ENCODE data around the gene PODXL2. TPM values are rescaled to one million over a fixed set of nuclear protein-coding genes. Genes with fewer than 3 reads are reported as not detected.
A peak's percentile ranks its signal among the peaks of the same experiment; 100 is the strongest.

The PODXL2 gene
- total RNA-seq, 1 donor from 2014 or later: 160 TPM

DNA sequence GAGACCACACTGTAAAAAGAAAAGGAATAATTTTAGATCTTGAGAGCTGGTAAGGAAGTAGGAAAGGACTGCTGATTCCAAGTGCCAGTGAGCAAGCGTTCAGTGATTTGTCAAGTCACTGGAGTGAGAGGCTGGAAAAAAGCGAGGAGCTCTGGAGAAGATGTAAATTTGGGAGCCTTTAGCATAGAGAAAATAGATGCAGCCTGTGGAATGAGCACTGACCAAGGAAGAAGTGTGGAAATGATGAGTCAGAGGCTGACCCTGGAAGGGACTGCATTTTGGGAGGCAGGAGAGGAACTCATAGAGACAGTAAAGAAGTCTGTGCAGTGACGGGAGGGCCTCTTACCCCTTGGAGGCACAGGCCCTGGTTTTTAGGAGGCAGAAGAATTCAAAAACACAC lies 26.7 kb downstream of the PODXL2 start:
- DNase-seq: no peak

DNA sequence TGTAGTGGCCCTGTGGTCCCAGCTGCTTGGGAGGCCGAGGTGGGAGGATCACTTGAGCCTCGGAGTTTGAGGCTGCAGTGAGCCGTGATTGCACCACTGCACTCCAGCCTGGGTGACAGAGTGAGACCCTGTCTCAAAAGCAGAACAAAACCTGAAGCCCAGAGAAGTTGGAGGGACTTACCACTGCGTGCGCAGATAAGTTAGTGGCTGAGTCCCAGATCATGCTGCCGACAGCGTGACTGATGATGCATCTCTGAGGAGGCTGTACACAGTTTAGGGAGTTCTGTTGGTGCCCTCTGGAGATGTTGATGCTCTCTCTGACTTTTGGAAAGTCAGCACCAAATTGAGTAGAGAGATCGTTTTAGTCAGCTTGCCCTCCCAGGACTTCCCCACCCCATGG lies 27.9 kb downstream of the PODXL2 start:
- DNase-seq: no peak

DNA sequence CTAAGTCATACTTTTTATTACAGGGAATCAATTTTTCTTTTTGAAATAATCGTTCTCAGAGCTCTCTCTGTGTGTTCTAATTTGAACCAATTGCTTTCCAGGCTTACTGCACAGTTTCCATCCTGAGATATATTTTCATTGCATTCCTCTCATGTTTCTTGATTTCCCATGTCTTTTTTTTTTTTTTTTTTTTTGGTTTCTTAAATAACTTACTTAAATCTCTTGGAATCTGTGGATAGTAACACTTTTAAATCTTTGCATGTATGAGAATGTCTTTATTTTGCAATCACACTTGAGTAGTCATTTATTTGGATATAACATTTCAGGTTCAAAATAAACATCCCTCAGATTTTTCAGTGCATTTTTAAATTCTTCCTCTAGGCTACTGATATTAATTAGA lies 29.2 kb downstream of the PODXL2 start:
- DNase-seq: no peak

DNA sequence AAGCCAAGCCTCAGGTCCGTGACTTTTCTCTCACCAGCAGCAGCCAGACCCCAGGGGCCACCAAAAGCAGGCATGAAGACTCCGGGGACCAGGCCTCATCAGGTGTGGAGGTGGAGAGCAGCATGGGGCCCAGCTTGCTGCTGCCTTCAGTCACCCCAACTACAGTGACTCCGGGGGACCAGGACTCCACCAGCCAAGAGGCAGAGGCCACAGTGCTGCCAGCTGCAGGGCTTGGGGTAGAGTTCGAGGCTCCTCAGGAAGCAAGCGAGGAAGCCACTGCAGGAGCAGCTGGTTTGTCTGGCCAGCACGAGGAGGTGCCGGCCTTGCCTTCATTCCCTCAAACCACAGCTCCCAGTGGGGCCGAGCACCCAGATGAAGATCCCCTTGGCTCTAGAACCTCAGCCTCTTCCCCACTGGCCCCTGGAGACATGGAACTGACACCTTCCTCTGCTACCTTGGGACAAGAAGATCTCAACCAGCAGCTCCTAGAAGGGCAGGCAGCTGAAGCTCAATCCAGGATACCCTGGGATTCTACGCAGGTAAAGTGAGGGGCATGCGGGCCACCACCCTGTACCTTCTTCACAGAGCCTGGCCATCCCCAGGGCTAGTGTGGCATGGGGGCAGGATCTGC lies 31.8 kb downstream of the PODXL2 start:
- DNase-seq: no peak

DNA sequence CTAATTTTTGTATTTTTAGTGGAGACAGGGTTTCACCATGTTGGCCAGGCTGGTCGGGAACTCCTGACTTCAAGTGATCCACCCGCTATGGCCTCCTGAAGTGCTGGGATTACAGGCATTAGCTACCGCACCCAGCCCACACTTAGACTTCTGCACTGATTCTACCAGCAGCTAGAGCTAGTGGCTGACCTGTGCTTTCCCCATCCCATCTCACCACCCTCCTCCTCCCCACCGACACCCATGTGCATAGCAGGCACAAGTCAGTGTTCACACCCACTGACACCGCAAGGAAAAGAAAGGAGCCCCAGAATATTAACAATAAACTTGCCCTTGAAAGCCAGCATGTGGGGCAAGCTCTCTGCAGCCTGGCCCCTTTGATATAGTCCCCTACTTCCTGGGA lies 32.6 kb downstream of the PODXL2 start:
- DNase-seq: no peak

DNA sequence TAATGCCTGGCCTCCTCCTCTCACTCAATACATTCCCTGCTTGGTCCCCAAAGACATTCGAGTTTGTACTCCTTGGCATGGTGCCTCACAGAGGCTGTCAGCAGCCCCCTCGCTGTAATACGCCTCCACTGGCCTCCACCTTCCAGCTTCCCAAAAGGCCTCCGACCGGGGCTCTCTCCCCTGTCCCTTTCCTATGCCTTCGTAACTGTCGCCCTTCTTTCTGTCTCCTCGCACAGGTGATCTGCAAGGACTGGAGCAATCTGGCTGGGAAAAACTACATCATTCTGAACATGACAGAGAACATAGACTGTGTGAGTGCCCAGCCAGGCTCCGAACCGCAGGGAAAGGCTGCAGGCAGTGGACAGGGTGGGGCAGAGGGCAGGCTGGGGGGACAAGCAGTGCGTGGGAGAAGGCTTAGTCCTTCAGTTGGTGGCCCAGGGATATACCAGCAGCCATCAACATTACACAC lies 33.0 kb downstream of the PODXL2 start:
- no peak for DNase-seq

DNA sequence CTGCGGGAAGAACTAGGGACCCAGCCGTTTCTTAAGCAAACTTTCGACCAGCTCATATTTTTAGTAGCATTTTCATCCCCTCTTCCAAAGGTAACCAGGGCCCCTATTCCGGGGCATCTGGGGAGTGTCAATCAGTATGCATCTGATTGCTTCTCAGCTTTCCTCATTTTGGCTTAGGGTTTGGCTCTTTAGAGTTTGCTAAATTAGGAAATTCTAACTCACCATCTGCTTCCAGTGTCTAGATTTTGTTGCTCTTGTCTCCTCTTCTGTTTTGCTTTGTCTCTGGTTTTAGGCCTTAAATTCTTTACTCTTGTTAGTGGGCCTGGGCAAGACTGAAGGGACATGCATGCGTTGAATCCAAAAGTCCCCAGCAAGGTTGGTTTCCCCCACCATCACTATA lies 34.2 kb downstream of the PODXL2 start:
- DNase-seq: no peak

DNA sequence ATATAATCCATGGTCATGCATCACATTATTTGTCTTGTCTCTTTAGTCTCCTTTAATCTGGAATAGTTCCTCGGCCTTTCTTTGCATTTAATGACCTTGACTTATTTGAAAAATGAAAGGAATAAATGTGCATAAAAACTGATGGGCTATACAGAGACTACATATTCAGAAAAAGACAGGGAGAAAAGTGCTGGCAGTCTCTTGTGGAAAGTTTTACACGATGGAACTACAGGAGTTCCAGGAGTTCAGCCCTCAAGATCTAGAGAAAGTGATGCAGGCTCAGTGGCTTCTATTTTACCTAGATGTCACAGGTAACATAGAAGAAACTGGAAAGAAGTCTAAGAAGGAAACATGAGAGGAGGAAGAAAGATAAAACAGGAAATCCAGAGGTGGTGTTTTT lies 36.2 kb downstream of the PODXL2 start:
- DNase-seq: no peak

DNA sequence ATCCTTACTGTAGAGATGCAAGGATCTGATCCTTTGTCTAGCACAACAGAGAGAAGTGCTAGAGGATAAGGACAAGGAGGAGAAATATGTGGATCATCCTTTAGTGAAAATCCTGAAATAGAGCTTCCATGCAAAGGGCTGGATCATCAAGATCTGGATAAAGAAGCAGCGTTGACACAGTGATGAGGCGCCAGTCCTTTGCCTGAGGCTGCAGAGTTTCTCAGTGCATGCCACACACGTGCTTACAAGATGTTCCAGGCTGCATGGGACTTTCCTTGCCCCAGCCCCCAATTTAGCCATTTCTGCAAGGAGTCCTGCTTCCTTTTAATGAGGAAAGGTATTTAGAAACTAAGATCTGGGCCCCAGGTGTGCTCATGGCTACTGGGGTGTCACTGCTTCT lies 36.6 kb downstream of the PODXL2 start:
- DNase-seq: no peak

DNA sequence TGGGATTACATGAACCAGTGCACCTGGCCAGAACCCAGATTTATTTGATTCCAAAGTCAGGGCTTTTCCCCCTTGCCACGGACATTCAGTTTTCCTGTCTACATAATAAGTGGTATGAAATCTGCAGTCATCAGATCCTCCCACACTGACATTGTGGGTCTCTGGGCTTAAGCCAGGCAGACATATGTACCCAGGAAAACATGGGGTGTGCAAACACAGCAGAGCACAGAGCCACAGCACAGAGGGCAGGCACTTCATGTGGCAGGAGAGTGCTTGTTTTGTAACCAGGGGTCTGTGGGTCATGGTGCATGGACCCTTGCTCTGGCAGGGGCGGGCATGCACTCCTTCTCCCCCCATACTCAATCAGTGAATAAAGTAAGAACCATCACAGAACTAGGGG lies 37.7 kb downstream of the PODXL2 start:
- DNase-seq: no peak

DNA sequence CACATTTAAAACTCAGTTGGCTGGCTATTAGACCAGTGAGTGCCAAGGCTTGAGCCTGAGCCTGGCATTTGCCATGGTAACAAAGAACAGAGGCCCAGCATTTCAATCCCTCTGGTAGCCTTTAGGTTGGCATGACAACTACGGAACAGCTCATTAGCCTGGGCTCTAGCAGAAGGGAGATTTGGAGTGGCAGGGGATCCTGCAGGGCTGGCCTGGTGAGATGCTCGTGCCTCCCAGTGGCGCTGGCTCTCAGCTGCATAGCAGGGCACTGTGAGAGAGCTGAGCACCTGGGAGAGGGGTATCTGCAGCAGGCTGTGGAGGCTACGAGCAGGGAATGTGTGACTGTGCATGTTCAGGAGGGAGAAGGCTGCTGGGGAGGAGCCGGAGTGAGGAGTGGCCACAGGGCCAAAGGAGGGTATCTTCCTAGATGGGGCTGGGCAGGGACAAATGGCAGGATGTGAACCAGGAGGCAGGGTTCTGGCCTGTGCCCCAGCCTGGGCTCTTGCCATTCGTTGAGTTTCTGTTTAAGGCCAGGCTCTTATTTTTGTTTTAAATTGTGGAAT lies 38.2 kb downstream of the PODXL2 start:
- no peak for DNase-seq

DNA sequence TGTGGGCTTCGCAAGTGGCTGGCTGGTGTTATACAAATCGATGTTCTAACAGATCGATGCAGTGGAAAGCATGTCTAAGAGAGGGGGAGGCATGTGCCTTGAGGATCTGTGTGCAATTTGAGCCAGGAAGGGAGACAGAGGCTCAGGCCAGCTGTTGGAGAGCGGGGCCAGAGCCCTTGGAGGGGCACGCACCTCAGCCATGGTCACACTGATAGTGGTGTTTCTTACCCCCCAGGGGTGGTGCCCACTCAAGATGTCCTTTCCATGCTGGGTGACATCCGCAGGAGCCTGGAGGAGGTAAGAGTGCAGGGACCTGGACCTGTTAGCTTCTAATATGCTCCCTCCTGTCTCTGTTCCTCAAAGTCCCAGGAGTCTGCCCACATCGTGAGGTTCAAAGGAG lies 39.9 kb downstream of the PODXL2 start:
- DNase-seq: no peak

DNA sequence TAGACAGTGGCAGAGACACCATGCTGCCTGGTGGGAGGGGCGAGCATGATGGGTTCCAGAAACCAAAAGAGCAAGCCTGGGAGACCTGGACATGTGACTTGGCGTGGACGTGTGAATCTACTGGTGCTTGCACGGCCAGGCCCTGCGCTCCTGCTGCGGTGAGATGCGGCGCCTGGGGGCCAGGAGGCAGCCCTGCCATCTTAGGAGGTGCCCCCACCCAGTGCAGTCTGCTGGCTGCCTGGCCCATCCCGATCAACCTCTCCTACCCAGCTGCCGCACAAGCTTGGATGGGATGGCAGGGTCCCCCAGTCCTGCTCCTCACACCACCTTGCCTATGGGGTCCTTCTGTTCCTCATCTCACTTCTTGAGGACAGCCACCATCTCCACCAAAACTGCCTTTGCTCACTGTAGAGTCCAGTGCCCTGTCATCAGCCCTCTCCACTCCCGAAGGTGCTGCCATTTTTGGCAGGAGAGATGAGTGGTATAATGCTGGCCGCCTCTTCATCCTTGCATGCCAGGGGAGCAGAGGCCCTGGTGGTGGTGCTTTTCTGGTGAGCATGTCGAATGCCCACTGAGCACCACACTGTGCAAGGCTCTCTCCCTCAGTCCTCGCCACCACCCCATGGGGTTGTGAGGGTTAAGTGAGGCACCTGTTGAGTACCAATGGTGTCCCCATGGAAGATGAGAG lies 40.7 kb downstream of the PODXL2 start:
- no peak for DNase-seq

DNA sequence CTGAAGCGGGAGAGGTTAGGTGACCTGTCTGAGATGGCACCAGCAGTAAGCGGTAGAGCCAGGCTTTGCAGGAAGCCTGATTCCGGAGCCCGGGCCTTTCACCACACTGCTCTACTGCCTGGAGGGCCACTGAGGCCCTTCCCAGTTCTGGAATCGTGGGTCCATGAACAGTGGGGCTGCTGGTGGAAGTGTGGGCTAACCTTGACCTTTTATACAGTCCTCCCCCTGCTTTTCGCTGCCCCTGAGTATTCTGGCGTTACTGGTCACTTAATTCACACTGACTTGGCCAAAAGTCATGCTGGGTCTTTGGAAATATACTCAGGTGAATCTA lies 41.2 kb downstream of the PODXL2 start:
- no peak for DNase-seq

DNA sequence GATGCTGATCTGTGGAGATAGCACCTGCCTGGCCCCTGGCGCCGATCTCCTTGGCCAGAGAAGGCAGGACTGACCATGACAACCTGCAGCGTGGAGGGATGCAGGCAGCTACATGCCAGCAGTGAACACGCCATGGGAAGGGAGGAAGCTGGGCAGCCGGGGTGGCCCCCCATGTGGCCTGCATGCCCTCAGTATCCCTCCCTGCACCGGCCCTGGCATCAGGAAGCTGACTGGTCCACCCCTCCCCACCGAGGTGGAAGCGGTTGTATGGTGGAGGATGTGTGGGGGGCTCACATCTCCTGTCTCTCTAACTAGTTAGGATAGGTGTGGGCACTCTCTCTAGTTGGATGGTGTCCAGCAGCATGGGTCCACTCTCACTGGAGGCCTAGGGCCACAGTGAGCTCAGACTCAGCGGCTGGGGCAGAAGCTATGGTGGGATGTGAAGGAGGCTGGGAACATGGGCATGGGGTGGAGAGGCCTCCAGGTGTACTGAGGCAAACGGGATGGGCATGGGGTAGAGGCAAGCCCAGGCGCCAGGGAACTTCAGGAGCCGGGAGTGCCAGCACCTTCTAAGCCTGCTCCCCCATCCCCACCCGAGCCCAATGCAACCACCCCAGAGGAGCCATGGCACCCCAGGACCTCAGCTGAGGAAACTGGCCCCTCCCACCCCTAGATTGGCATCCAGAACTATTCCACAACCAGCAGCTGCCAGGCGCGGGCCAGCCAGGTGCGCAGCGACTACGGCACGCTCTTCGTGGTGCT lies 42.0 kb downstream of the PODXL2 start:
- DNase-seq: no peak

DNA sequence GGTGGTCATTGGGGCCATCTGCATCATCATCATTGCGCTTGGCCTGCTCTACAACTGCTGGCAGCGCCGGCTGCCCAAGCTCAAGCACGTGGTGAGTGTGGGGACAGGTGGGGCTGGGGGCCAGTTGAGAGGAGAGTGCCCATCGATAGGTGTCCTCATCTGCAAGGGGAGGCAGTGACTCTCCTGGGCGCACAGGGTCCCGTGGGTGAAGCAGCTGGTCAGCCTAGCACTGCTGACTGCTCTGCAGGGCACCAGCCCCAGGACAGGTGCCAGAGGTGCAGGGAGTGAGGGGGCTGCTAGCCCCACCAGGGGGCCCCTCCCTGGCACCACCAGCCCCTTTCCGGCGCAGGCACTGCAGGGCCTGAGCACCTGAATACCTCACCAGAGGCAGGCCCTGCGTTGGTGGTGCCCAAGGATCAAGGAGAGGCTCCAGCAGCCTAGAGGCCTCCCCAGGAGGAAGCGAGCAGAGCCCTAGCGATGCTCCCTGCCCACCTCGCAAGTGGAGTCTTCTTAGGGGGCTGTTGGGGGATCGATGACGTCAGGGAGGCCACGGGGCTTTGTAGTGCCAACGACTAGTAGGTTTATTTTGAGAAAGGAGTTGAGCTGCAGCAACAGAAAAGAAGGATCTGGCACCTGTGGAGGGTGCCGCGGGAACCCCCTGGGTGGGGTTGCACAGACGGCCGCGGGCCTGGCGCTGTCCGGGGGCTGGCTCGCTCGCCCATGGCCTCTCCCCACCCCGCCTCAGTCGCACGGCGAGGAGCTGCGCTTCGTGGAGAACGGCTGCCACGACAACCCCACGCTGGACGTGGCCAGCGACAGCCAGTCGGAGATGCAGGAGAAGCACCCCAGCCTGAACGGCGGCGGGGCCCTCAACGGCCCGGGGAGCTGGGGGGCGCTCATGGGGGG lies 42.8 kb downstream of the PODXL2 start:
- DNase-seq: no peak

DNA sequence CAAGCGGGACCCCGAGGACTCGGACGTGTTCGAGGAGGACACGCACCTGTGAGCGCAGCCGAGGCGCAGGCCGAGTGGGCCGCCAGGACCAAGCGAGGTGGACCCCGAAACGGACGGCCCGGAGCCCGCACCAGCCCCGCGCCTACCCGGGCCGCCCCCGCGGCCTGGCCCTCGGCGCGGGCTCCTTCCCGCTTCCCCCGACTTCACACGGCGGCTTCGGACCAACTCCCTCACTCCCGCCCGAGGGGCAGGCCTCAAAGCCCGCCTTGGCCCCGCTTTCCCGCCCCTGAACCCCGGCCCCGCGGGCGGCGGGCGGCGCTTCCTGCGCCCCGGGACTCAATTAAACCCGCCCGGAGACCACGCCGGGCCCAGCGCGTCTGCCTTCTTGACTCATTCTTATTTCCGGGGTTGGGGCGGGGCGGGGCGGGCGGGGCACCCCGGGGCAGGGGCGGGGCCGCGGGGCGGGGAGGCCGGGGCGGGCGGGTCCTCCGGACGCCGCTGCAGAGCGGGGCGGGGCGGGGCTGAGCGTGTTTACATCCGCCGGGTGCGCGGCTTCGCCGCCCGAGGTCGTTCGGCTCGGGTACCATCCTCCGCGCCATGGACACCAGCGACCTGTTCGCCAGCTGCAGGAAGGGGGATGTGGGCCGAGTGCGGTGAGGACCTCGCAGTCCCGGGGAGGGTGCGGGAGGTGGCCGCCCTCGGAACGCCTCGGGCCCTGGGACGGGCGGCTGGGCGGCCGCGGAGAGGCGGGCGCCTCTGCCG lies 43.6 kb downstream of the PODXL2 start, which contains the start of gene ABTB1:
Gene ABTB1, plus strand, starts transcription at position 524 of the 762 bp plus-strand sequence. Its CDS starts 74 bp downstream, at position 598.
- DNase-seq: peak; percentile 66

DNA sequence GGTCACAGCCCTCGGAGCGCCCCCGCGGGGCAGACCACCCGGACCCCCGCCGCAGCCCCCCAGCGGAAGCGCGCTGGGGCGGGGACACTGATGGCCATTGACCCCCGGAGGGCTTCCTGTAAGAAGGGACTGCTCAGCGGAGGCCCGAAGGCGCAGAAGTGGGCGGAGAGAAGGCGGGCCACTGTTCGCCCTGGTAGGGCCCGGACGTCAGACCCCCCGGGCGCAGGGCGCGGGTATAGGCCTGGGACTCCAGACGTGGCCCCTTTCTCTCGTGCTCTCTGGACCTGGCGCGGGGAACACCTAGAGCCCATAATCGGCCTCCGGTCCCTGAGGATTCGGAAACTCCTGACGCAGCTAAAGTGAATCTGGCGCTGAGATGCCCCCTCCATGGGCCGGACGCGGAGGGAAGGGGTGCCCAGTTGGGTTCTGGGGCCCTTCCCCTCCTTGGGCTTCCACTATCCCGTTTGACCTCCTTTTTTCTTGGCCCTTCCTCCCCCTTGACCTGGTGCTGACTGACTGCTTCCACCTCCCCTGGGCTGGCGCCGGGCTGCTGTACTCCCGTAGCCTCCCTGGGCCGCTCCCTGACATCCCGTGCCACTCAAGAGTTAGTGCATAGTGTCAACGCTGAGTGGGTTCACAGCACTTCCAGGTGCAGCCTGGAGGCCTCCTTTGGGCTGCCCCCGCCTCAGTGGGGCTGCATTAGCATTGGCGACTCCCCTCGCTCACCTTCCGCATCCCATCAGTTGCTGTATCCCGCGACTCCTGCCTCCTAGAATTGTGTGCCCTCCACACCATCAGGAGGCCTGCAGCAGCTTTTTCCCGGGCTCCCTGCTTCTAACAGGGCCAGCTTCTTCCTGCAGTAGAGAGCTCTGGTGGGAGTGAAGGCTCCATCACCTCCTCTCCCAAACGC lies 44.5 kb downstream of the PODXL2 start:
- no peak for DNase-seq

DNA sequence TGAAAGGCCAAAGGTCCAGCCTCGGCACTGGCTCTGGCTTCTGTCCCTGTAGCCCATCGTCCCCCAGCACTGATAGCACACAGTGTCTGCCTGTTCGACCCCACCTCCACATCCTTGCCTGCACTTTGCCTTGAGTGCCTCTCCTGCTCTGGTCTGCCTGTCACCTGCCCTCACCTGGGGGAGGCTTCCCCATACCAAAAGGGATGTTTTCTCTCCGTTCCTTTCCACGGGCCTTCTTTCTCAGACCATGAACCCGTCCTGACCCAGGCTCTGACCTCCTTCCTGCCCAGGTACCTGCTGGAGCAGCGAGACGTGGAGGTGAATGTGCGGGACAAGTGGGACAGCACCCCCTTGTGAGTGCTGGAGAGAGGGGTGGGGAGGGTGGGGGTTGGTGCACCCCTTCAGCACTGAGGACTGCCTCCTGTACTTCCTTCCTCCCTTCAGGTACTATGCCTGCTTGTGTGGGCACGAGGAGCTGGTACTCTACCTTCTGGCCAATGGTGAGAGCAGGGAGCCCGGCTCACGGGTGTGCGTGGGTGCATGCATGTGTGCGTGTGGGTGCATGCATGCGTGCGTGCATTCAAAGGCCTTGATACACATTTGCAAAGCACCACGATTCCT lies 45.2 kb downstream of the PODXL2 start:
- peak; percentile 41 for DNase-seq

DNA sequence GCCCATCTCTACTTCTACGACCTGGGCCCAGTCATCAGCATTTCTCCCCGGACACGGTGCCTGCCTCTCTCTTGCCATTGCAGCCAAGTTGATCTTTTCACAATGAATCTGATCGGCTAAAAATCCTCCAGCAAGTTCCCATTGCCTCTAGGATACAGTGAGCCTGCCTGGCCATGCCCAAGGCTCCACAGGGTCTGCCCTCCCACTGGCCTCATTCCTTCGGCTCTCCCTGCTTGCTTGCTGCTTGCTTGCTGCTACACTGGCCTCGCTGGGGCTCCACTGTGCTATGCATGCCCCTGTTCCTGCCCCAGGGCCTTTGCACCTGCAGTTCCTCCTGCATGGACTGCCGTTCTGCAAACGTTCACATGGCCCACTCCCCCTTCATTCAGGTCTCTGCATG lies 45.8 kb downstream of the PODXL2 start:
- no peak for DNase-seq

All from occipital lobe (tissue), 2 donors.